NCI-H1436 treated with DMSO at 0.1 percent for 48 hours (cell line): ENCODE results near the gene MFSD12.

Experiments
- DNase-seq: peaks from one replicate; lab custom pipeline; 2025; lab: John Stamatoyannopoulos, UW

MFSD12 gene

GRCh38 chr19:3555653-3556422 lies 1.5 kb downstream of the MFSD12 start:
- DNase-seq: no peak

- no peak for DNase-seq
Measured at GRCh38 chr19:3554254-3555083, 2.9 kb downstream of the MFSD12 start.

GRCh38 chr19:3551792-3552095 lies 5.6 kb downstream of the MFSD12 start:
- no peak for DNase-seq

- no peak for DNase-seq
Measured at GRCh38 chr19:3550947-3551791, 6.2 kb downstream of the MFSD12 start.

- no peak for DNase-seq
Measured at GRCh38 chr19:3549816-3550215, 7.6 kb downstream of the MFSD12 start.

- DNase-seq: no peak
Measured at GRCh38 chr19:3548606-3549005, 8.8 kb downstream of the MFSD12 start.

GRCh38 chr19:3547767-3548282 lies 9.6 kb downstream of the MFSD12 start:
- DNase-seq: no peak

GRCh38 chr19:3547301-3547731 lies 10.1 kb downstream of the MFSD12 start:
- no peak for DNase-seq

- DNase-seq: no peak
Measured at GRCh38 chr19:3546119-3546518, 11.3 kb downstream of the MFSD12 start.

- DNase-seq: no peak
Measured at GRCh38 chr19:3545669-3546034, 11.7 kb downstream of the MFSD12 start.

GRCh38 chr19:3544742-3545668 lies 12.4 kb downstream of the MFSD12 start:
- no peak for DNase-seq

- no peak for DNase-seq
Measured at GRCh38 chr19:3544058-3544376, 13.4 kb downstream of the MFSD12 start.

- no peak for DNase-seq
Measured at GRCh38 chr19:3543150-3544057, 14.0 kb downstream of the MFSD12 start.

GRCh38 chr19:3539756-3540118 lies 17.6 kb downstream of the MFSD12 start:
- no peak for DNase-seq

- DNase-seq: no peak
Measured at GRCh38 chr19:3538965-3539755, 18.2 kb downstream of the MFSD12 start, which contains the start of gene TEKTIP1. Gene TEKTIP1 (plus strand): TSS chr19:3539174. CDS start chr19:3539178, 4 bp downstream.

- no peak for DNase-seq
Measured at GRCh38 chr19:3538258-3538929, 19.0 kb downstream of the MFSD12 start.

GRCh38 chr19:3537438-3538240 lies 19.7 kb downstream of the MFSD12 start:
- no peak for DNase-seq

GRCh38 chr19:3537101-3537437 lies 20.3 kb downstream of the MFSD12 start:
- no peak for DNase-seq
